Measurements from ENCODE around the gene CNBP.
"Not testable (repeated sequence)": the region's sequence is repeated elsewhere in the genome, so short reads cannot be mapped to it uniquely, and the experiment has no call there.

Gene CNBP

DNA sequence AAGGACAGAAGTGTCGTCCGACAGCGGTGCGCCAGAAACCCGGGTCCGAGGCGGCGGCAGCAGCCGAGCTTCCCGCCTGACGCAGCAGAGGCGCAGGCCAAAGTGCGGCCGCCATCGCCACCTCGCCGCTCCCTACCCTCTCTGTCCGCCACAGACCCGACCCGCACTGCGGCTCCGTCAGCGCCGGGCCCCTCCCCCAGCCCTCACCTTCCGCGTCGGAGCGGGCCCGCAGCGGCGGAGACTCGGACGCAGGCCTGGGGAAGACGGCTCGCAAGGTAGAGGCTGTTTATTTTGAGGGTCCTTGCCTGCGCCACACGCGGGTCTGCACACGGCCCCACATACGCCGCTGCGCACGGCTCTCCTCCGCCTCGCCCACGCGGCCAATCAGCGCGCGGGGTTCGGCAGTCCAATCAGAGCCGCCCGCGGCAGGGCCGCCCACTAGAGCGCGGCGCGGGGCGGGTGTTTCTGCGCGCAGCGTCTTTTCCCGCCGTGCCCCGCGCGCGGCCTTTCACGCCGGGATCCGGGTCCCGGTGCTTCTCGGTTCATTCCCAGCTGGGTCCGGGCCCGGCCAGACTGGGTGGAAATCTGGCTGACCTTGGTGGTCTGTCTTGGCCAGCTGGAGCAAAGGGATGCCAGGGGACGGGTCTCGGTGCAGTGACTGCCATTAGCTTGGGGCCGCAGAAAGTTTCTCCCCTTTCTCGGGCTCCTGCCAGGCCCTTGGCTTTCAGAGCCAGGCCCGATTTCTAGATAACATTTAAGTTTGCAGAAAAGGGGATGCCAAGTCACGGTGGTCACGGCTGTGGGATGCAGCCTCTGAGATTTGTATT, at the start of gene CNBP:
Gene CNBP, minus strand, starts transcription at position 328 of the 827 bp plus-strand sequence. CDS start 12,139 bp downstream, outside the sequence.
- DNase-seq, result peak; percentile 96

DNA sequence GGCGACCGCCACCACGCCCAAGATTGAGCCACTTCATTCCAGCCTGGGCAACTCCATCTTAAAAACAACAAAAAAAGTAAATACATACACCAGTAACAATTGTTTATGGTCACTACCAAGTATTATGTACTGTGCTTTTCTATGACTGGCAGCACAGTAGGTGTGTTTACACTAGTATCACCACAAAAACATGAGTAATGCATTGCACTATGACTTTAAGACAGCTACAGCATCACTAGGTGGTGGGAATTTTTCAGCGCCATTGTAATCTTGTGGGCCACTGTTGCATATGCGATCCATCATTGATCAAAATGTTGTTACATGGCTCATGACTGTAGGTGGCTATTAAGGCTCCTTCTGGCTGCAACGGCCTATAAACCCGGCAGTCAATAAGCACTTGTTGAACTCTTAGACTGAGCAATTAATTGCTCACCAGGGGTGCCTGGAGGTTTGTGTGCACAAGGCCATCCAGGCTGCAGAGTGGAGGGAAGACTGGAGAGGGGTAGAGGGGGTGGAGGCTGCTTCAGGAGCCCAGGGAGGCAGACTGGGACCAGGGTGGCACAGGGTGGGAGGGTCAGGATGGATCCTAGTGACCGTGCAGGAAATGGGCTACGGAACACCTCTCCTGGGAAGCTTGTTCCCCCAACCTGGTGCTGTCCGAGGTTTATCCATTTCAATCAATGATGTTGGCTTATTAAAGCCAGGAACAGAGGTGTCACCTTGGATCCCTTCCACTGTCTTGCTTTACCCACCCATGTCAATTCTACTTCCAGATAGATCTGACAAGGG, 47.8 kb upstream of the CNBP start:
- no peak for DNase-seq

DNA sequence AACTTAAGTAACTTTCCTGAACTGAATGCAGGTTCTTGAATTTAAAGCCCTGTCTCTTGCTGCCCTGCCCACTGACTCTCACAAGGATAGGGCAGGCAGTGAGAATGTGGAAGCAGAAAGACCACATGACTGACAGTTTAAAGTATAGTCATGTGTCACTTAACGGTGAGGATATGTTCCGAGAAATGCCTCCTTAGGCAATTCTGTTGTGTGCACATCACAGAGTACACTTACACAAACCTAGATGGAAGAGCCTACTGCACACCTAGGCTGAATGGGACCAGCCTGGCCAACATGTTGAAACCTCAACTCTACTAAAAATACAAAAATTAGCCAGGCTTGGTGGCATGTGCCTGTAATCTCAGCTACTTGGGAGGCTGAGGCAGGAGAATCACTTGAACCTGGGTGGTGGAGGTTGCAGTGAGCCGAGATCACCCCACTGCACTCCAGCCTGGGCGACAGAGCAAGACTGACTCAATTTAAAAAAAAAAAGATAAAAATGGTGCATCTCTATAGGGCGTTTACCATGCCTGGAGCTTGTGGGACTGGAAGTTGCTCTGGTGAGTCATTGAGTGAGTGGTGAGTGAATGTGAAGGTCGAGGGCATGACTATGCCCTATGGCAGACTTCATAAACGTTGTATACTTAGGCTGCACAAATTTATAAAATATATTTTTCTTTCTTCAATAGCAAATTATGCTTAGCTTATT, 46.8 kb upstream of the CNBP start:
- DNase-seq, result no peak

DNA sequence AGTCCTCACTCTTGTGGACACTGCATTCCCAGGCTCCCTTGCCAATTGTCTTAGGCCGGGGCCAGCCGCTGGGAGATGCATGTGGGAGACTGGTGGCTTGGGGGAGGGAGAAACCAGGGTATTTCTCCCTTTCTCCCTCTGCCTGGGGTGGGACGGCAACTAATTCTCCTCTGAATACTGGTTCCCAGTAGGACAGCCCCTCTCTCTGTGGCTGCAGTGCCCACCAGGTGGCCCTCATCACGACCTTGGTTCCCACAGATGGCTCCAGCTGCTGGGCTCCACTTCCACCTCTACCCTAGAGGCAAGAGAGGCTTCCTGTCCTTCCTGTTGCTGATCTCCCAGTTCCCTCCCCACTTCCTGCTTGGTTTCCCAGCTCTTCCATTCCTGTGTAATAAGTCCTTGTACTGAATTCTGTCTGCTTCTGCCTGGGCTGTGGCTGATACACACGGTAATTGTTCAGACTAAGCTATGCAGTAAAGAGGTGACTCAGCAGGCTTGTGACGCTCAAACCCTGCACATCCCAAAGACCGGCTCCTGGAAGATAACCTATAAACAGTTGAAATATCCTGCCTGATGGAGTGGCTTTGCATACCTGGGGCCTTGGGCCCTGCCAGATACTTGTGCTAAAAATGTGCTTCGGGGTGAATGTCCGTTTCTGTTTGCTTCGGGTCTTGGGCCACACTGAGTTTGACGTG, 45.3 kb upstream of the CNBP start:
- DNase-seq, result no peak

DNA sequence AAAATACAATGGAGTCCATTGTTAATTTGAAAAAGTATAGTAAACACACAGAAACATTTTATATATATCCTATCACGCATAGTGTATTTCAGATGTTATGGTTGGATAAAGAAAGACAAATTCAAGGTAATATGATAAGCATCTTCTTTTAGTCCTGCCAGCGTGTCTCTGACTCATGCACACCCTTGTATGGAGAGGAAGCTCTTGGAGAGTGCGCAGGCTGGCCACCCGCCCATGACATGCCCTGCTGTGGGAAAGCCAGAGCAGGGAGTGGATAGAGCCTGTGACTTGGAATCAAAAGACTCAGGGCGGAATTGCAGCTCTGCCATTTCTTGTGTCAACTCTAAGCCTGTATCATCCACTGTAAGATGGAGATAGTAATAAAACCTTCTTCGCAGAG, 42.7 kb upstream of the CNBP start:
- no peak for DNase-seq

DNA sequence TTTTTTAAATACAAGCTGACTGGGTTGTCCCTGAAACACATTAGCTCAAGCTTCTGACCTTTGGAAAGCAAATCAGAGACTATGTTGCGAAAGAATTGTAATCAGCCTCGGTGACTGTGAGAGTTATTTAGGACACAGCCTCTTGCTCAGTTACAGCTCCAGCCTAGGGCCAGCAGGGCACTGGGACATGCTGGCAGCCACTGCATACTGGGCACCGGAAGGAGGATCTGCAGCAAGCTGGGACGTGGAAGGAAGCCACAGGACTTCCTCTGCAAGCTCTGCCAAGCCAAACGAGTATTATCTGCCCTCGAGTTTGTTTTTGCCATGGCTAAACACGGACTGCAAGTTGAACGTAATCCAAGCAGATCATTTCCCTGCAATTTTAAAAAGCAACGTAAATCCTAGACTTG, 41.3 kb upstream of the CNBP start:
- peak; percentile 64 for DNase-seq

DNA sequence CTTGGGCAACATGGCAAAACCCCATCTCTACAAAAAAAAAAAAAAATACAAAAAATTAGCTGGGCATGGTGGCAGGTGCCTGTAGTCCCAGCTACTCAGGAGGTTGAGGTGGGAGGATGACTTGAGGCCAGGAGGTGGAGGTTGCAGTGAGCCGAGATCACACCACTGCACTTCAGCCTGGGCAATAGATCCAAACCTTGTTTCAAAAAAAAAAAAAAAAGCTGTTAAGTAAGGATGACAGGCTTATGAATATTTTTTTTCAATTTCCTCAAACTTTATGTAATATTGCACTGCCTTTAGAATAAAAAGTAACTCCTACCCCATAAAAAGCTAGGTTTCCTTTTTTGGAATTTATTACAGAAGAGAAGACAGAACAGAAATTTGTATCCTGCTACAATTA, 40.7 kb upstream of the CNBP start:
- not testable (repeated sequence) for DNase-seq

DNA sequence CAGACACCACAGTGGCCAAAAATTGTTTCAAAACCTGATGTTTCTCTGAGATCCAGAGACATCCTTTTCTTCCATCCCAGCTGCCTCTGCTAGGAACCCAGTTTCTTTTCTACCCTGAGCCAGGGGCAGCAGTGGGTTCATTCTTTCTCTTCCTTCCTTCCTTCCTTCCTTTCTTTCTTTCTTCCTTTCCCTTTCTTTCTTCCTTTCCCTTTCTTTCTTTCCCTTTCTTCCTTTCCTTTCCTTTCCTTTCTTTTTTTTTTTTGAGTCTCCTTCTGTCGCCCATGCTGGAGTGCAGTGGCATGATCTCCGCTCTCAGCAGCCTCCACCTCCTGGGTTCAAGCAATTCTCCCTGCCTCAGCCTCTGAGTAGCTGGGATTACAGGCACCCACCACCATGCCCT, 35.0 kb upstream of the CNBP start:
- no peak for DNase-seq

DNA sequence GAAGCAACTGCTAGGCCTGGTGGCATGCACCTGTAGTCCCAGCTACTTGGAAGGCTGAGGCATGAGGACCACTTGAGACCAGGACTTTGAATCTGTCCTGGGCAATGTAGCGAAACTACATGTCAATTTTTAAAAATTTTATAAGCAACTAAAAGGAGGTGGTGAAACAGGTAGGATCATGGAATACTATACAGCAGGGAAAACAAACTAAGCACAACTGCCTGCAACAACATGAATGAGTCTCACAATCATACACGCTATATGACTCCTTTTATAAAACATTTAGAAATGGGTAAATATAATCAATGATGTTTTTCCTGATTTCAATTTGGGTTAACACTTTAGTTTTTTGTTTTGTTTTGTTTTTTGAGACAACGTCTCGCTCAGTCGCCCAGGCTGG, 29.5 kb upstream of the CNBP start:
- DNase-seq, result no peak

DNA sequence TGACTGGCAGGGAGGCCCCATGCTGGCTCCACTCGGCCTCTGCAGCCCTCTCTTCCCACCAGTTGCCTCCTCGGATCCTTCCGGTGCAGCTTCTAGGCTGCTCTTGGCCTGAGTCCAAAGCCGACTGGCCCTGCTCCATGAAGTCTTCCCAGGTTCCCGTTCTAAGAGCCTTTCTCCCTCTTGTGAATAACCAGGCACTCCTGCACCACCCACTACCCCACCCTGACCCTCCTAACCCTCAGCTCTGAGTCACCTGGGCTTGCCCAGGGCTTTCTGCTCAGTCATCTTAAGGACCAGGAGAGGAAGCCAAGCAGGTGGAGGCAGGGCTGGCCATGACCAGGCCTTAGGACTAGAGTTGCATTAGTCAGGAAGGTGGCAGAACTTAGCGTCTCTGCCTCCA, 28.1 kb upstream of the CNBP start:
- no peak for DNase-seq

DNA sequence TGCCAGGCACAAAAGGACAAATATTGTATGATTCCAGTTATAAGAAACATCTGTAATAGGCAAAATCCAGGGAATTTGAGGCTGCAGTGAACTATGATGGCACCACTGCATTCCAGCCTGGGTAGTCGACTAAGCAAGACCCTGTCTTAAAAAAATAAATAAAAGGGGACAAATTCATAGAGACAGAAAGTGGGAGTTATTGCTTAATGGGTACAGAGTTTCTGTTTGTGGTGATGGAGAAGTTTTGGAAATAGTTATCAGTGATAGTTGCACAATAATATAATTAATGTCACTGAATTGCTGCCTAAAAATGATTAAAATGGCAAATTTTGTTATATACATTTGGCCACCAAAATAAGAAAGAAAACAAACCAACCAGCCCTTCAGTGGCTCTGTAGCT, 27.6 kb upstream of the CNBP start:
- no peak for DNase-seq

DNA sequence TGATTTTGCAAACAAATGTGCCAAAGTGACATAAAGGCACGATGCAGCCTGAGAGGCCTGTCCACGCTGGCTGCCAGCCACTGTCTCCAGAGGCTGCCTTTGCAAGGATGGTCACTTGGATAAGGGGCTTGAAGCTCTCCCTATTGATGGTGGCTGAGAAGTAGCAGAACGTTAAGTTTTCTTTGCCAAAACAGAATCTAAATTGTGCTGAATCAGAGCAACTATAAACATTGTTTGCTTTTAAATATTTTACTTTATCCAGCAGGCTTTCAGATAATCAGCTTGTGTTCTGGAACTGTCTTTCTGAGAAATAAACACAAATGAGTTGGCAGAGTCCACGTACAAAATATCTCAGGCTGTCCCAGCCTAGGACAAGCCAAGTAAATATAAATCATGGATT, 23.8 kb upstream of the CNBP start:
- DNase-seq, result no peak

DNA sequence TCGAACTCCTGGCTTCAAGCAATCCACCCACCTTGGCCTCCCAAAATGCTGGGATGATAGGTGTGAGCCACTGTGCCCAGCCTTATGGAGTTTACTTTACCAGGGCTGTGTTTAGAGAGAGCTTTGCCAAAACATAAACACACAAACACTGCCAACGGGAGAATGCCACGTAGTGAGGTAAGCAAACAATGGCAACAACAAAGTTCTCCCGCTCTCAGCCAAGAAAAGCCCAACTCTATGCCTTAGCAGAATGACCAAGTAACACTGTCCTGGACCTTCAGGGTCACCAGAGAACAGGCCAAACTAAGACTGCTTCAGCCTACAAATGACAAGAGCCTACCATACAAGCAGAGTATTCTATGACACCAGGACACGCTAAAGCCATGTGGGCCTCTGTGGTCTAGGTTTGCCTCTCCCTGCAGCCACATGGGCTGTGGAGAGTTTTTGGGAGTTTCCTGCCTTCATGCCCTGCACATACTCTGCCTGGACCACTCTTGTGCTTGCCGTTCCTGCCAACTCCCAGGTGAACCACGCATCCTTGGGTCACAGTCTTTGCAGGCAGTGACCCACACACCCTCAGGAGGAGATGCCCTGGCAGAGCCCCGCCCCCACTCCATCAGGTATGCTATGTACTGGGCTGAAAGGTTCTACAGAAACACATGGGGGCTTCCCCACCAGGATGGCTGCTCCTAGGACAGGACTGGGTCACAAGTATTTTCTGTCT, 21.6 kb upstream of the CNBP start:
- no peak for DNase-seq

DNA sequence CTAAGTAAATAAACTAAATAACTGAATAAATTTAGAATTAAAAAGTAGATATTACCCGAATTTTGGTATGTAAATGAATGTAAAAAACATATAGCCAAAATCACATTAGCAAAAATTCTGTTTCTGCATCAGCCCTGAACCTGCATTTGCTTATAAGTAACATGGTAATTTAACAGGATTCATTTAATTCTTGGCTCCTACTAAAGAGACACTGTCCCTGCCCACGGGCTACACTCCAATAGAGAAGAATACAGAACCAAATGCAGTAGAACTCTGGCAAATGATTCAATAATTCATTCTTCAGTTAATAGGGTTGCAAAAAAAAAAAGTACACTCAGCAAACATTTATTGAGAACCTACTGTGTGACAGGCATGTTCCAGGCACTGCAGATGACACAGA, 20.8 kb upstream of the CNBP start:
- no peak for DNase-seq

DNA sequence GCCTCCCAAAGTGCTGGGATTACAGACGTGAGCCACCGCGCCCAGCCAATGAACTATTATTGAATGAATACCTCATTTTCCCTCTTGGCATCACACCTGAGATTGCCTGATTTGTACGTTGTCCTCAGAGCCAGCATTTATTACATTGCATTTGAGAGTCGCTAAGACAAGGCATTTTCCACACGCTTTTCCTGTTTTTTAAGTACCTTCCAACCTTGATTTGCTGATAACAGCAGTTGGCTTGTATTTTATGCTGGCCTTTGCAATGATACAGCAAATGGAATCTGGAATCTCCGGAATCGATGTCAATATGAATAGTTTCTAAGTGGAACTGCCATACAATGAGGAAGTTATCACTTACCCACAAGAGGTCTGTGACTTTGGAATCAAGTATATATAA, 15.7 kb upstream of the CNBP start:
- DNase-seq, result no peak

DNA sequence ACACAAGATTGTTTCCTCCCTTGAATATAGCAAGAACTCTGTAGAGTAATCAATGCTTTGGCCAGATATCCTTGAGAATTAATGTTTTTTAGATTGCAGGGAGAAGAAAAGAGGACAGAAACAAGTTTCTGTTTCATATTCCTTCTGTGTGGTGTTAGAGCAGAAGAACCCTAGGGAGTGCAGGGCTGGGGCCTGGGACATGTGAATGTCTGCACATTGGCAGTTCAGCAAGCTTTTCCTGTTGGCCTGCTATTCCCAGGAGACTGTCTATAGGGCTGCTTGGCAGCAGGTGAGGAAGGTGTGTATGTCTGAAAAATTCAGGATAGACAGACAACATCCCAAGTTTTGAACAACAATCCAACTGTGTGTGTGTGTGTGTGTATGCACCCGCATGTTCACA, 13.6 kb upstream of the CNBP start:
- DNase-seq, result no peak

DNA sequence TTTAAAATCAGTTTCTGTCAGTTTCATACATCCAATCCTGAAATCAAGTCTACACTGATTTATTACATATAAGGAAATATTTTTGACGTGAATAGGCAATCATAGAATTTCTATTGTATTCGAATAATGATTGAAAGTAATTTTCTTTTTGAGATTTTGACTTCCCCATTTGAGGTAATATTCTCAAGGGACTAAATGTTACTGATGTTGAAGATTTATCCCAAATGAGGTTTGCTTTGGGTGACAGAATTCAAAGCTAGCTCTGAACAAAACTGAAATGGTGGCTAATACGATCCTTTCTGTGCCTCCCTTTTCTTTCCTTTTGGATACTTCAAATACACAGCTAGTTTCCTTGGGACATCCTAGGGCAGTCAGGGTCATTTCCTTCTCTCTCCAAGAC, 12.9 kb upstream of the CNBP start:
- DNase-seq, result no peak

DNA sequence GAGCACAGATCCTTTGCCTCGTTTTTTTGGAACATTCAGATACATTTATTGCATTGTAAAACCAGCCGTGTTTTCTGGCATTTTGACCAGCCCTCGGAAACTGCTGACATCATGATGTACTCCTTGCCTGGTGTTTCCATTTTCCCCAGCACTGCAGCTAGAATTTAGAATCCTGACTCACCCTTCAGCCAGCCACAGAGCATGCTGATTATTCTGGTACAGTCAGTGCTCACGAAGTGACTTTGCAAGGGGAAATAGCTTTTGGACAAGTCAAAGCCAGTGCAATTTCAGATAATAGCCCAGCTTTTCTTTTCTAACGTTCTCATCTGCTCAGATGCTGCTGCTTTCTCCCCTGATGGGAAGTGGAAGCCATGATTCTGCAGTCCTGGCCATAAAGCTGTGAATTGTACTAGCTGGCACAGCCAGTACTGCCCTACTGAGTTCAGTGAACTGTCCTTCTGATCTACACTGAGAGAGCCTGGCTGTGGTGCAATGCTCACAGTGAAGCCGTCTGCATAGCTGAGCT, 12.1 kb upstream of the CNBP start:
- no peak for DNase-seq

DNA sequence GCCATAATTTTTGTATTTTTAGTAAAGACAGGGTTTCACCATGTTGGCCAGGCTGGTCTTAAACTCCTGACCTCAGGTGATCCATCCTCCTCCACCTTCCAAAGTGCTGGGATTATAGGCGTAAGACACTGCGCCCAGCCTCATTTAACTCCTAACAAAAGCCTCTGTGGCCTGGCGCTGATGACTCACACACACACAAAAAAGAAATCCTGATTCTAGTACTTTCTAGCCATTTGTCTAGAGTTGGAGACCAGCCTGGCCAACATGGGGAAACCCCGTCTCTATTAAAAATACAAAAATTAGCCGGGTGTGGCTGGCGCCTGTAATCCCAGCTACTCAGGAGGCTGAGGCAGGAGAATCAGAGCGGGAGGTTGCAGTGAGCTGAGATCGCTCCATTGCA, 6.1 kb upstream of the CNBP start:
- not testable (repeated sequence) for DNase-seq

DNA sequence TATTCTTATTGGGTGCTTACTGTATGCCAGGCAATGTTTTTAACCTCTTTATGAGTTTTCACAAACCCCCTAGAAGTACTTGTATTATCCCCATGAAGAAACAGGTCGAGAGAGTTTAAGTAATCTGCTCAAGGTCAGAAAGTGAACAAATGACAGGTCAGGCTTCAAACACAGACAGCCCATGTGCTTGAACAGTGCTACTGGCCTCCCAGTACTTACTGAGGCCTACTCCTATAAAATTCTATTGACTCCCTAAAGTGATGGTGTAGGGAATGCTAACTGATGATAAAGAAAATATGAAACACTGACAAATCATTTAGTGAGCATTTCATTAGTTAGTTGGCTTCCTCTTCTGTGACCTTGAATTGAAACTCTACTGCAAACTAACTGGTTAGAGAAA, 4.2 kb upstream of the CNBP start:
- DNase-seq, result no peak

DNA sequence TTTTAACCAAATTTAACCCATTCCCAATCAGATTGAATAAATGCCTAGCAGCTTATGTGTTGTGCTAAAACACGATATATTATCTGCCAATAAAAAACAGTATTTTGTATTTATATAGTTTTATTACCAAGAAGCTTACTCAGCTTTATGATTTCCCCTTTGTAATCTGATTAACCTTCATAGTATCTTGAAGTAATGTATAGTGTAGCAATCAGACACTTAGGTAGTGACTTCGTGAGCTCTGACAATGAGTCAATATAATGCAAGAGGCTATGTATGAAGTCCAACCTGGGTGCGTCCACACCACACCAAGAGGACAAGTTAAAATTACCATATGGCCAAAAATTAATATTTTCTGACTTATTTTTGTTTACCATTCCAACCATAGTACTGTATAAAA, 2.1 kb upstream of the CNBP start:
- no peak for DNase-seq
